Mammary epithelial cell (primary cell): ENCODE results near the gene PIK3C3.

ENCODE experiments used
- EZH2 ChIP-seq: IDR thresholded peaks from 2 replicates; pipeline ENCODE4 v1.6.1; 2012; ENCODE audit warnings: low read length, inconsistent platforms, borderline replicate concordance
- TF ChIP-seq, protein P1 (sequence below), 2 donors: IDR thresholded peaks in 1 of 2; conservative IDR thresholded peaks in 1 of 2; 2 replicates each; pipeline ENCODE4 v1.5.1; 2011 to 2012; ENCODE audit warnings: inconsistent platforms in 2 of 2, low read length in 2 of 2, mild to moderate bottlenecking in 2 of 2, control low read depth in 1 of 2, low read depth in 1 of 2; ENCODE audit not compliant: insufficient read depth in 1 of 2; ENCODE audit errors: extremely low read depth in 1 of 2

DNA sequence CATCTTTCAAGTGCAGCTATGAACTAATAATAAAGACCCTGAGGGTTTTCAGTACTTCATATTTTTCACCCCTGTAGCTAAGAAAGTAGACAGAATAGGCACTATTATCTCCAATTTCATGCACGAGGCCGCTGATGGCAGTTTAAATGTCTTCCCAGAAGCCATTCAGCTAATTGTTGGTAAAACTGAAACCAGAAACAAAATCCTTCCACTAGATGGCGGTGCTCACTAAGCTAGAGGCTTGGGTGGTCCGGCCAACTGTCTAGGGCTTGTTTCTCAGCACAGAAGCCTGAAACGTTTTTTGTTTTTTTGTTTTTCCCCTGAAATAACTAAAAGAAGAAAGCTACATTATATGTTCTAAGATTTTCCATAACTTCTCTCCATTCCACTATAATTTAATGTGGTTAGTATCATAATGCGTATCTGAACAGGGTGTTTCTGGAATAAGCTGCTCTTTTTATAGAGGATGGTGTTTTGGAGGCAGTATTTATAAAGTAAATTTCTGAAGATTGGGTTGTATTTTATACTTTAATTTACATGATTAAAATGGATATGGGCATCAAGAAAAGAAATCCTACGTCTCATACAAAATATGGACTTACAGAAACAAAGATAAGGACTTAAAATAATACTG lies 159.4 kb downstream of the PIK3C3 start:
- TF ChIP-seq, protein P1, sequence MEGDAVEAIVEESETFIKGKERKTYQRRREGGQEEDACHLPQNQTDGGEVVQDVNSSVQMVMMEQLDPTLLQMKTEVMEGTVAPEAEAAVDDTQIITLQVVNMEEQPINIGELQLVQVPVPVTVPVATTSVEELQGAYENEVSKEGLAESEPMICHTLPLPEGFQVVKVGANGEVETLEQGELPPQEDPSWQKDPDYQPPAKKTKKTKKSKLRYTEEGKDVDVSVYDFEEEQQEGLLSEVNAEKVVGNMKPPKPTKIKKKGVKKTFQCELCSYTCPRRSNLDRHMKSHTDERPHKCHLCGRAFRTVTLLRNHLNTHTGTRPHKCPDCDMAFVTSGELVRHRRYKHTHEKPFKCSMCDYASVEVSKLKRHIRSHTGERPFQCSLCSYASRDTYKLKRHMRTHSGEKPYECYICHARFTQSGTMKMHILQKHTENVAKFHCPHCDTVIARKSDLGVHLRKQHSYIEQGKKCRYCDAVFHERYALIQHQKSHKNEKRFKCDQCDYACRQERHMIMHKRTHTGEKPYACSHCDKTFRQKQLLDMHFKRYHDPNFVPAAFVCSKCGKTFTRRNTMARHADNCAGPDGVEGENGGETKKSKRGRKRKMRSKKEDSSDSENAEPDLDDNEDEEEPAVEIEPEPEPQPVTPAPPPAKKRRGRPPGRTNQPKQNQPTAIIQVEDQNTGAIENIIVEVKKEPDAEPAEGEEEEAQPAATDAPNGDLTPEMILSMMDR (conservative IDR thresholded peaks at IDR 0.05 in 1 of 2, IDR thresholded peaks at IDR 0.05 in 1 of 2; ENCODE audit: extremely low read depth in 1 of 2, insufficient read depth in 1 of 2, low read depth in 1 of 2, low read length in 2 of 2), result peak; percentile 80 to 91
- TF ChIP-seq EZH2, result no peak
